SK-N-SH treated with all-trans-retinoic acid at 6 μM for 48 hours (cell line): ENCODE results near the gene VWC2L.

Experiments used
- ATAC-seq: fragments of 200-7000 bp; cut with Tn5 transposase; 3 replicates; pipeline ENCODE4 v1.9.1; 2020; ENCODE audit warnings: mild to moderate bottlenecking, moderate library complexity
- ARNTL ChIP-seq: fragments of 450-650 bp; formaldehyde crosslinking; IDR thresholded peaks from 2 replicates; pipeline ENCODE4 v1.5.0; 2020; ENCODE audit warnings: low read depth, mild to moderate bottlenecking, moderate library complexity, borderline replicate concordance
- BACH2 ChIP-seq: fragments of 250-450 bp; sonication (Bioruptor Pico); IDR thresholded peaks from 2 replicates; pipeline ENCODE4 v1.9.0; 2021; ENCODE audit warnings: mild to moderate bottlenecking, borderline replicate concordance
- CREB5 ChIP-seq: fragments of 250-450 bp; sonication (Bioruptor Pico); IDR thresholded peaks from 2 replicates; pipeline ENCODE4 v1.5.1; 2020; ENCODE audit warnings: low read depth, mild to moderate bottlenecking, moderate library complexity
- CSDC2 ChIP-seq: fragments of 250-450 bp; sonication (Bioruptor Pico); IDR thresholded peaks from 2 replicates; pipeline ENCODE4 v1.5.0; 2020; ENCODE audit warnings: mild to moderate bottlenecking, moderate library complexity
- CSRNP3 ChIP-seq: fragments of 250-450 bp; sonication (Bioruptor Pico); IDR thresholded peaks from 2 replicates; pipeline ENCODE4 v1.5.1; 2021; ENCODE audit warnings: mild to moderate bottlenecking, moderate library complexity
- ESRRG ChIP-seq: fragments of 250-450 bp; sonication (Bioruptor Pico); IDR thresholded peaks from 2 replicates; pipeline ENCODE4 v1.6.1; 2021; ENCODE audit warnings: mild to moderate bottlenecking
- GLIS3 ChIP-seq: fragments of 250-450 bp; sonication (Bioruptor Pico); IDR thresholded peaks from 2 replicates; pipeline ENCODE4 v1.5.0; 2020; ENCODE audit warnings: mild to moderate bottlenecking, moderate library complexity
- ISL1 ChIP-seq: fragments of 250-450 bp; sonication (Bioruptor Pico); IDR thresholded peaks from 2 replicates; pipeline ENCODE4 v2.1.2; 2022; ENCODE audit warnings: mild to moderate bottlenecking, moderate library complexity
- OSR1 ChIP-seq: fragments of 250-450 bp; sonication (Bioruptor Pico); IDR thresholded peaks from 2 replicates; pipeline ENCODE4 v1.8.0; 2022; ENCODE audit warnings: moderate library complexity, mild to moderate bottlenecking, inconsistent platforms
- PPARA ChIP-seq: fragments of 250-450 bp; sonication (Bioruptor Pico); IDR thresholded peaks from 2 replicates; pipeline ENCODE4 v1.5.0; 2020; ENCODE audit warnings: mild to moderate bottlenecking, borderline replicate concordance
- RARB ChIP-seq: fragments of 250-450 bp; sonication (Bioruptor Pico); IDR thresholded peaks from 2 replicates; pipeline ENCODE4 v1.8.0; 2021; ENCODE audit warnings: mild to moderate bottlenecking, moderate library complexity
- SNAI2 ChIP-seq: fragments of 250-450 bp; sonication (Bioruptor Pico); IDR thresholded peaks from 2 replicates; pipeline ENCODE4 v1.5.0; 2020; ENCODE audit warnings: mild to moderate bottlenecking, moderate library complexity
- TCF4 ChIP-seq: fragments of 250-450 bp; sonication (Bioruptor Pico); IDR thresholded peaks from 2 replicates; pipeline ENCODE4 v1.8.0; 2021; ENCODE audit warnings: mild to moderate bottlenecking, moderate library complexity, borderline replicate concordance
- TOX ChIP-seq: fragments of 250-450 bp; sonication (Bioruptor Pico); IDR thresholded peaks from 2 replicates; pipeline ENCODE4 v1.8.0; 2021; ENCODE audit warnings: mild to moderate bottlenecking, moderate library complexity, borderline replicate concordance
- ZC3H10 ChIP-seq: fragments of 250-450 bp; sonication (Bioruptor Pico); IDR thresholded peaks from 2 replicates; pipeline ENCODE4 v1.5.1; 2021; ENCODE audit warnings: mild to moderate bottlenecking, moderate library complexity
- ZFP3 ChIP-seq: fragments of 250-450 bp; sonication (Bioruptor Pico); IDR thresholded peaks from 2 replicates; pipeline ENCODE4 v1.5.0; 2020; ENCODE audit warnings: mild to moderate bottlenecking, moderate library complexity
- ZFP30 ChIP-seq: fragments of 450-650 bp; formaldehyde crosslinking; IDR thresholded peaks from 2 replicates; pipeline ENCODE4 v1.5.0; 2022; ENCODE audit warnings: mild to moderate bottlenecking, moderate library complexity
- ZNF565 ChIP-seq: fragments of 450-650 bp; formaldehyde crosslinking; conservative IDR thresholded peaks from 2 replicates; pipeline ENCODE4 v1.5.0; 2020; ENCODE audit warnings: low read depth, mild to moderate bottlenecking, moderate library complexity
- ZNF70 ChIP-seq: fragments of 450-650 bp; formaldehyde crosslinking; IDR thresholded peaks from 2 replicates; pipeline ENCODE4 v1.5.0; 2020; ENCODE audit warnings: mild to moderate bottlenecking, moderate library complexity
- ZNF8 ChIP-seq: fragments of 450-650 bp; formaldehyde crosslinking; IDR thresholded peaks from 2 replicates; pipeline ENCODE4 v1.5.0; 2020; ENCODE audit warnings: mild to moderate bottlenecking, moderate library complexity
- TF ChIP-seq, protein P1 (sequence below): fragments of 250-450 bp; sonication (Bioruptor Pico); IDR thresholded peaks from 2 replicates; pipeline ENCODE4 v1.8.0; 2021; ENCODE audit warnings: low read depth, mild to moderate bottlenecking, moderate library complexity, borderline replicate concordance
- TF ChIP-seq, protein P2 (sequence below): fragments of 250-450 bp; sonication (Bioruptor Pico); IDR thresholded peaks from 2 replicates; pipeline ENCODE4 v1.8.0; 2020; ENCODE audit warnings: mild to moderate bottlenecking, moderate library complexity, borderline replicate concordance
- TF ChIP-seq, protein P3 (sequence below): fragments of 250-450 bp; sonication (Bioruptor Pico); IDR thresholded peaks from 2 replicates; pipeline ENCODE4 v1.5.0; 2020; ENCODE audit warnings: mild to moderate bottlenecking, moderate library complexity

Gene VWC2L

DNA sequence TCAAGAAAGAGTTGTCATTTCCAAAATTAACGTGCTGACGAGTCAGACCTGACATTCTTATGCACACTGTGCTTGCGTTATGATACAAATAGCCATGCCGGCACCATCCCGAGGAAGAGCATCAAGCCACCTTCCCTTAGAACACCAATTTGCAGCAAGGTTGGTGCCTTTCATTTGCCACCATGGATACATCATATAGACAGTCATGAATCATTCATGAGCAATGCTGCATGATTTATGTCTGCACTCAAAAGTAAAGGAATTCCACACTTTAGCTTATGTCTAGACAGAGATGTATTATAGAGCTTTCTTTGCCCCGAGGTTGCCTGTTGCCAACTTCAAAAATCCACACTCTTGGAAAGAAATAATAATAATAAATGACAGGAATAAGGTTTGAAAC, 166.9 kb downstream of the VWC2L start:
- TF ChIP-seq ZC3H10 (CRISPR knock-in tag), result no peak
- TF ChIP-seq CSDC2 (CRISPR knock-in tag), result no peak
- TF ChIP-seq ISL1 (CRISPR knock-in tag), result 0 out of 2 replicates have a peak, but pooled peaks have one; percentile 26
- TF ChIP-seq ZNF70 (CRISPR knock-in tag), result no peak
- no peak for TF ChIP-seq ZFP3 (CRISPR knock-in tag)
- 0 out of 3 replicates have a peak, but pooled peaks have one; percentile 25 for ATAC-seq

DNA sequence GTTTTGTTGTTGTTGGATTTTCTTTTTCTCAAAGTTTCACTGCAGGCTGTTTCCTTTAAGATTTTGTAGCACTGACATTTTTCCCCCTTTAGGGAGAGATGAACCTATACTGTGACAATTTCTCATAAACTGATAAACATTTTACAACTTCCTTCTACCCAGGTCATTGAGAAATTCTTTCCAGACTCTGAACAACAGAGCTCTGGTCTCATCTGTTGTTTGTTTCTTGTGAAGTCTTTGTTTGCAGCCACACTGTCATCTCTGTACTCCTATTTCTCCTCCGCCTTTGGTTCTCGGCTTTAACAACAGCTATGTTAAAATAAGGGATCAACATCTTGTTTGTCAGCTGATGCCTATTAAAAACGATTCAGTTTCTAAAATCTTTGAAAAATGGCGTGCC, 167.6 kb downstream of the VWC2L start:
- no peak for ATAC-seq
- TF ChIP-seq, protein P1, sequence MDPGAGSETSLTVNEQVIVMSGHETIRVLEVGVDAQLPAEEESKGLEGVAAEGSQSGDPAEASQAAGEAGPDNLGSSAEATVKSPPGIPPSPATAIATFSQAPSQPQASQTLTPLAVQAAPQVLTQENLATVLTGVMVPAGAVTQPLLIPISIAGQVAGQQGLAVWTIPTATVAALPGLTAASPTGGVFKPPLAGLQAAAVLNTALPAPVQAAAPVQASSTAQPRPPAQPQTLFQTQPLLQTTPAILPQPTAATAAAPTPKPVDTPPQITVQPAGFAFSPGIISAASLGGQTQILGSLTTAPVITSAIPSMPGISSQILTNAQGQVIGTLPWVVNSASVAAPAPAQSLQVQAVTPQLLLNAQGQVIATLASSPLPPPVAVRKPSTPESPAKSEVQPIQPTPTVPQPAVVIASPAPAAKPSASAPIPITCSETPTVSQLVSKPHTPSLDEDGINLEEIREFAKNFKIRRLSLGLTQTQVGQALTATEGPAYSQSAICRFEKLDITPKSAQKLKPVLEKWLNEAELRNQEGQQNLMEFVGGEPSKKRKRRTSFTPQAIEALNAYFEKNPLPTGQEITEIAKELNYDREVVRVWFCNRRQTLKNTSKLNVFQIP (CRISPR knock-in tag), result no peak
- TF ChIP-seq PPARA (CRISPR knock-in tag) (no peak), RARB (CRISPR knock-in tag) (no peak), ISL1 (CRISPR knock-in tag) (no peak), CREB5 (CRISPR knock-in tag) (no peak), ZNF565 (no peak), ZC3H10 (CRISPR knock-in tag) (no peak), ZFP3 (CRISPR knock-in tag) (no peak), CSDC2 (CRISPR knock-in tag) (no peak), ZNF70 (CRISPR knock-in tag) (no peak), TOX (no peak), SNAI2 (CRISPR knock-in tag) (no peak), CSRNP3 (CRISPR knock-in tag) (no peak), OSR1 (CRISPR knock-in tag) (no peak), ZNF8 (CRISPR knock-in tag) (no peak), TCF4 (CRISPR knock-in tag) (no peak), BACH2 (CRISPR knock-in tag) (no peak)
- TF ChIP-seq, protein P2, sequence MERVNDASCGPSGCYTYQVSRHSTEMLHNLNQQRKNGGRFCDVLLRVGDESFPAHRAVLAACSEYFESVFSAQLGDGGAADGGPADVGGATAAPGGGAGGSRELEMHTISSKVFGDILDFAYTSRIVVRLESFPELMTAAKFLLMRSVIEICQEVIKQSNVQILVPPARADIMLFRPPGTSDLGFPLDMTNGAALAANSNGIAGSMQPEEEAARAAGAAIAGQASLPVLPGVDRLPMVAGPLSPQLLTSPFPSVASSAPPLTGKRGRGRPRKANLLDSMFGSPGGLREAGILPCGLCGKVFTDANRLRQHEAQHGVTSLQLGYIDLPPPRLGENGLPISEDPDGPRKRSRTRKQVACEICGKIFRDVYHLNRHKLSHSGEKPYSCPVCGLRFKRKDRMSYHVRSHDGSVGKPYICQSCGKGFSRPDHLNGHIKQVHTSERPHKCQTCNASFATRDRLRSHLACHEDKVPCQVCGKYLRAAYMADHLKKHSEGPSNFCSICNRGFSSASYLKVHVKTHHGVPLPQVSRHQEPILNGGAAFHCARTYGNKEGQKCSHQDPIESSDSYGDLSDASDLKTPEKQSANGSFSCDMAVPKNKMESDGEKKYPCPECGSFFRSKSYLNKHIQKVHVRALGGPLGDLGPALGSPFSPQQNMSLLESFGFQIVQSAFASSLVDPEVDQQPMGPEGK (CRISPR knock-in tag), result no peak

- no peak for TF ChIP-seq TOX
- no peak for TF ChIP-seq ZC3H10 (CRISPR knock-in tag)
- no peak for TF ChIP-seq ZNF565
- TF ChIP-seq ZFP3 (CRISPR knock-in tag), result no peak
- no peak for TF ChIP-seq ESRRG (CRISPR knock-in tag)
- TF ChIP-seq PPARA (CRISPR knock-in tag), result no peak
- TF ChIP-seq GLIS3 (CRISPR knock-in tag), result no peak
- TF ChIP-seq, protein P2 (CRISPR knock-in tag), result no peak
- no peak for ATAC-seq
These were observed 168.2 kb downstream of the VWC2L start for GRCh38 chr2:214579035-214579434.

GRCh38 chr2:214587442-214587841, 176.6 kb downstream of the VWC2L start:
- ATAC-seq, result no peak
- no peak for TF ChIP-seq OSR1 (CRISPR knock-in tag)
- no peak for TF ChIP-seq SNAI2 (CRISPR knock-in tag)
- no peak for TF ChIP-seq ARNTL (CRISPR knock-in tag)
- TF ChIP-seq ZNF565, result no peak
- TF ChIP-seq TCF4 (CRISPR knock-in tag), result no peak
- no peak for TF ChIP-seq ZFP3 (CRISPR knock-in tag)
- TF ChIP-seq, protein P3, sequence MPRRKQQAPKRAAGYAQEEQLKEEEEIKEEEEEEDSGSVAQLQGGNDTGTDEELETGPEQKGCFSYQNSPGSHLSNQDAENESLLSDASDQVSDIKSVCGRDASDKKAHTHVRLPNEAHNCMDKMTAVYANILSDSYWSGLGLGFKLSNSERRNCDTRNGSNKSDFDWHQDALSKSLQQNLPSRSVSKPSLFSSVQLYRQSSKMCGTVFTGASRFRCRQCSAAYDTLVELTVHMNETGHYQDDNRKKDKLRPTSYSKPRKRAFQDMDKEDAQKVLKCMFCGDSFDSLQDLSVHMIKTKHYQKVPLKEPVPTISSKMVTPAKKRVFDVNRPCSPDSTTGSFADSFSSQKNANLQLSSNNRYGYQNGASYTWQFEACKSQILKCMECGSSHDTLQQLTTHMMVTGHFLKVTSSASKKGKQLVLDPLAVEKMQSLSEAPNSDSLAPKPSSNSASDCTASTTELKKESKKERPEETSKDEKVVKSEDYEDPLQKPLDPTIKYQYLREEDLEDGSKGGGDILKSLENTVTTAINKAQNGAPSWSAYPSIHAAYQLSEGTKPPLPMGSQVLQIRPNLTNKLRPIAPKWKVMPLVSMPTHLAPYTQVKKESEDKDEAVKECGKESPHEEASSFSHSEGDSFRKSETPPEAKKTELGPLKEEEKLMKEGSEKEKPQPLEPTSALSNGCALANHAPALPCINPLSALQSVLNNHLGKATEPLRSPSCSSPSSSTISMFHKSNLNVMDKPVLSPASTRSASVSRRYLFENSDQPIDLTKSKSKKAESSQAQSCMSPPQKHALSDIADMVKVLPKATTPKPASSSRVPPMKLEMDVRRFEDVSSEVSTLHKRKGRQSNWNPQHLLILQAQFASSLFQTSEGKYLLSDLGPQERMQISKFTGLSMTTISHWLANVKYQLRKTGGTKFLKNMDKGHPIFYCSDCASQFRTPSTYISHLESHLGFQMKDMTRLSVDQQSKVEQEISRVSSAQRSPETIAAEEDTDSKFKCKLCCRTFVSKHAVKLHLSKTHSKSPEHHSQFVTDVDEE, result no peak
- TF ChIP-seq GLIS3 (CRISPR knock-in tag), result no peak
- TF ChIP-seq ZFP30 (CRISPR knock-in tag), result no peak
- TF ChIP-seq TOX, result no peak
- no peak for TF ChIP-seq ZC3H10 (CRISPR knock-in tag)
- TF ChIP-seq CSDC2 (CRISPR knock-in tag), result no peak
- no peak for TF ChIP-seq ZNF8 (CRISPR knock-in tag)
- TF ChIP-seq CREB5 (CRISPR knock-in tag), result no peak
